H1 (cell line): ENCODE data around the gene RFX3. TPM values are rescaled to one million over a fixed set of nuclear protein-coding genes. Genes with fewer than 3 reads are reported as not detected.

Experiments used
- BRCA1 ChIP-seq: IDR thresholded peaks from 2 replicates; pipeline ENCODE4 v1.6.1; 2012; ENCODE audit warnings: low read depth, low read length, improper control_type of control experiment
- CEBPB ChIP-seq: IDR thresholded peaks from 2 replicates; pipeline ENCODE4 v1.6.1; 2012; ENCODE audit warnings: low read depth, low read length
- CHD2 ChIP-seq: IDR thresholded peaks from 2 replicates; pipeline ENCODE4 v1.6.1; 2012; ENCODE audit warnings: low read length, improper control_type of control experiment
- EZH2 ChIP-seq: fragments of 200-600 bp; sonication (generic); IDR thresholded peaks from 2 replicates; pipeline ENCODE4 v1.7.1; 2012; ENCODE audit warnings: low read depth, mild to moderate bottlenecking, moderate library complexity, low read length, inconsistent platforms; ENCODE audit not compliant: severe bottlenecking
- HDAC6 ChIP-seq: IDR thresholded peaks from one replicate; pipeline ENCODE4 v1.7.1; 2012; ENCODE audit warnings: low read depth, mild to moderate bottlenecking, inconsistent platforms, low read length, moderate library complexity
- JUN ChIP-seq: IDR thresholded peaks from 2 replicates; pipeline ENCODE4 v1.6.1; 2011; ENCODE audit warnings: low read depth, mild to moderate bottlenecking, improper control_type of control experiment, low read length
- RAD21 ChIP-seq, 2 experiments: IDR thresholded peaks in 1 of 2; conservative IDR thresholded peaks in 1 of 2; 2 replicates each; pipeline ENCODE4 v1.6.1; 2011; ENCODE audit warnings: low read depth in 2 of 2, low read length in 2 of 2, improper control_type of control experiment in 1 of 2, inconsistent platforms in 1 of 2, mild to moderate bottlenecking in 1 of 2, moderate library complexity in 1 of 2
- RNF2 ChIP-seq: fragments of 200-900, 300-1000 bp; sonication (generic); IDR thresholded peaks from 2 replicates; pipeline ENCODE4 v1.7.1; 2016; ENCODE audit warnings: borderline replicate concordance, low read depth, mild to moderate bottlenecking, antibody characterized with exemption, low read length; ENCODE audit not compliant: poor library complexity, severe bottlenecking; ENCODE audit errors: missing control alignments
- SIRT6 ChIP-seq: IDR thresholded peaks from one replicate; pipeline ENCODE4 v1.7.1; 2012; ENCODE audit warnings: low read length, inconsistent platforms
- polyA plus RNA-seq, 7 experiments: library from polyadenylated mRNA; depleted of rRNA in 3 of 7; stranded (reverse) in 5 of 7; unstranded in 2 of 7; fragments of >200 nt in 5 of 7; fragments of 200-250 nt in 2 of 7; gene quantifications; 1 replicate in 5 of 7; 2 replicates in 1 of 7; 4 replicates in 1 of 7; pipeline versions ENCODE4 v1.2.1 to v1.2.3, GENCODE V29; 2011 to 2013; ENCODE audit warnings: missing spikeins in 2 of 7, mixed read lengths in 2 of 7
- total RNA-seq: library from RNA; stranded (reverse); fragmentation: NEBNext Ultra II Directional; extraction: Animal tissue kit (Norgen Biotek cat#: 25700); gene quantifications from 2 replicates; pipeline ENCODE4 v1.2.1, GENCODE V29; 2021

RFX3 gene
- total and polyA plus RNA-seq, 2 of the 8 experiments (the other 6 are each of a cell fraction or from before 2014, with no cell fraction given) = 4.9 to 22.6 TPM

DNA sequence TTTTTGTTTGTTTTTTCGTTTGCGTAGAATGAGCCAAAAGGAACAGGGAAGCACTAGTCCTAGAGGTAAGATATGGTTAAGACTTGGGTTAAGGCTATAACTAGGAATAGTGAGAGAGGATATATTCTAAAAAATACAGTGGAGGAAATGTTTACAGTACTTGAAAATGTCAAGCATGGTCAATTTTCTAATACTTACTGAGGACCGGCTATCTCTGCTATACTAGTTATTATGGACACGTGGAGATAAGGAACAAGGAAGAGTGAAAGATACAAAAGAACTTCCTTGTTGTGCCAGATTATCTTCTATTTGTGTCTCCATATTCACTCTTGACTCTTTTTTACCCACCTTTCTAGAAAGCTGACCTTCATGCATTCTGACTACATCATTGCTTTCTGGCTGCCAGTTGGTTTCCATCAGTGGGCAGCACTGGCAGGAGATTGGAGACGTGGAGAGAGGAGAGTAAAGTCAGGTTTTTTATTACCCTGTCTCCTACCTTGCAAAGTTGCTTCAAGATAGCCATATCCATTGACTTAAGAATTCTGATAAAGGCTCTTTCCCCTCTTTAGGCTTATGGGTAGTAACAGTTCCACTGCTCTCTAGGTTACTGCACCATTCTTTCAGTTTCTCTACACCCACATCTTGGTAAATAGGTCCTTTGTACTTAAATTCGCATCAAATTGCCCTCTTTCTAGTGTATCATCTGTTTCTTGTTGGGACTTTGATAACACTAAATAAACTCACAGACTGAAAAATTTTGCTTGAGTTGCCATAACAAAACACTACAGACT, 9.0 kb upstream of the RFX3 start (continued):
- TF ChIP-seq EZH2 (no peak), CEBPB (no peak), RAD21 (IDR thresholded peaks at IDR 0.05 in 1 of 2, conservative IDR thresholded peaks at IDR 0.05 in 1 of 2; ENCODE audit: low read depth in 2 of 2, low read length in 2 of 2) (no peak), JUN (no peak), RNF2 (no peak), BRCA1 (no peak), HDAC6 (no peak), CHD2 (no peak), SIRT6 (no peak)
